ENCODE measurements around the gene HAPSTR1. TPM values are rescaled to one million over a fixed set of nuclear protein-coding genes. Genes with fewer than 3 reads are reported as not detected.
A peak's percentile ranks its signal among the peaks of the same experiment; 100 is the strongest.

The HAPSTR1 gene
- total and polyA plus RNA-seq, 11 donors: 13.3 to 78.4 (median 55.9) TPM

DNA sequence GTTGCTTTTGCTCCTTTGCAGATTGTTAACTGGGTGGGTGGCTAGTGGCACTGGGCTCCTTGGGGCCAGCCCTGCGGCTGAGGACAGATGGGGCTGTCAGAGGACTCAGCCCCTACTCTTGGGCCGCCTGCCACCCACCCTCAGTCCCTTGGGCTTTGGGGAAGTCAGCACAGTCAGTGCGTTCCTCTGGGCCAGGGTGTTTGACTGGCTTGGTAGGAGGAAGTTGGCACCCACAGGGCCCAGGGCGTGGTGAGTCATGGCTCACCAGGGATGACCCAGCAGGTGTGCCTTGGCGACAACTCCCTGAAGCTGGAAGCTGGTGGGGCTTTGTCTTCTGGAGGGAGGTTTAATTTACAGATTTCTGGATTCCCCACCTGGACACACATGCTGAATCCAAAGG lies 32.4 kb downstream of the HAPSTR1 start:
- Histone ChIP-seq H3K27ac (no peak overlapping the region), H3K4me3 (no peak overlapping the region), H3K27me3 (no peaks in the 10 kb centered on the region), H3K9me3 (no peaks in the 10 kb centered on the region), H3K36me3 (peaks cover 0 to 55% (median 30%) of the 10 kb centered on the region in 9 donors), H3K4me1 (peaks cover 0 to 78% (median 50%) of the 10 kb centered on the region in 12 donors)
- DNase-seq: peak; percentile 33 to 78 (median 62)
- intact Hi-C loops (cut with DNase I): no loop called here
- peak in 2 of 4 donors; percentile 42 to 65 for ATAC-seq
- TF ChIP-seq, protein P1, sequence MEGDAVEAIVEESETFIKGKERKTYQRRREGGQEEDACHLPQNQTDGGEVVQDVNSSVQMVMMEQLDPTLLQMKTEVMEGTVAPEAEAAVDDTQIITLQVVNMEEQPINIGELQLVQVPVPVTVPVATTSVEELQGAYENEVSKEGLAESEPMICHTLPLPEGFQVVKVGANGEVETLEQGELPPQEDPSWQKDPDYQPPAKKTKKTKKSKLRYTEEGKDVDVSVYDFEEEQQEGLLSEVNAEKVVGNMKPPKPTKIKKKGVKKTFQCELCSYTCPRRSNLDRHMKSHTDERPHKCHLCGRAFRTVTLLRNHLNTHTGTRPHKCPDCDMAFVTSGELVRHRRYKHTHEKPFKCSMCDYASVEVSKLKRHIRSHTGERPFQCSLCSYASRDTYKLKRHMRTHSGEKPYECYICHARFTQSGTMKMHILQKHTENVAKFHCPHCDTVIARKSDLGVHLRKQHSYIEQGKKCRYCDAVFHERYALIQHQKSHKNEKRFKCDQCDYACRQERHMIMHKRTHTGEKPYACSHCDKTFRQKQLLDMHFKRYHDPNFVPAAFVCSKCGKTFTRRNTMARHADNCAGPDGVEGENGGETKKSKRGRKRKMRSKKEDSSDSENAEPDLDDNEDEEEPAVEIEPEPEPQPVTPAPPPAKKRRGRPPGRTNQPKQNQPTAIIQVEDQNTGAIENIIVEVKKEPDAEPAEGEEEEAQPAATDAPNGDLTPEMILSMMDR (IDR thresholded peaks at IDR 0.05): no peak
- no peak for TF ChIP-seq POLR2A (IDR thresholded peaks at IDR 0.05)
- WGBS, 4 donors: 68 to 79% (median 75%) methylated on average over 2 to 5 of the region's 5 CpGs

DNA sequence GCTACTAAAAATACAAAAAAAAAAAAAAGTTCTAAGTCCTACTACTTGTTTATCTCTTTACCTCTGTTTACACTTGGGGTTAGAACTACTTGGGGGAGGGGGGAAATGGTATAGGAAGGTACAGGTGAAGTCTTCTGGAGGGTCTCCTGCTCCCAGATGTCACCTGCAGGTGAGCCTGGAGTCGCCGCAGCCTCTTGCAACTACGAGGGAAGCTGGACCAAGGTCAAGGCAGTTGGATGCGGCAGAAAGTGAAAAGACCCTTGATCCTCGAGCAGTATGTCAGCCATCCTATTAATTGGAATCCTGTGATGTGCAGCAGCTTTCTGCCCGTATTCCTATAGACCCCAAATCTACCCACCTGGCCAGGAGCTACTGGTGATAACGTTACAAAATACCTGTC lies 33.0 kb downstream of the HAPSTR1 start:
- H3K4me1 ChIP-seq: peaks cover 0 to 74% (median 46%) of the 10 kb centered on the region in 12 donors
- intact Hi-C loops (cut with DNase I): no loop called here
- TF ChIP-seq, protein P1 (IDR thresholded peaks at IDR 0.05): no peak
- no peak for TF ChIP-seq POLR2A (IDR thresholded peaks at IDR 0.05)
- H3K4me3 ChIP-seq: no peak overlapping the region
- ATAC-seq (no peak), DNase-seq (peak in 1 of 5 donors; percentile 15)
- WGBS, 4 donors: 89 to 92% (median 90%) methylated on average over 7 of the region's 7 CpGs
- no peaks in the 10 kb centered on the region for H3K9me3 ChIP-seq
- H3K36me3 ChIP-seq: peaks cover 0 to 50% (median 26%) of the 10 kb centered on the region in 9 donors
- H3K27ac ChIP-seq: no peak overlapping the region
- no peaks in the 10 kb centered on the region for H3K27me3 ChIP-seq

DNA sequence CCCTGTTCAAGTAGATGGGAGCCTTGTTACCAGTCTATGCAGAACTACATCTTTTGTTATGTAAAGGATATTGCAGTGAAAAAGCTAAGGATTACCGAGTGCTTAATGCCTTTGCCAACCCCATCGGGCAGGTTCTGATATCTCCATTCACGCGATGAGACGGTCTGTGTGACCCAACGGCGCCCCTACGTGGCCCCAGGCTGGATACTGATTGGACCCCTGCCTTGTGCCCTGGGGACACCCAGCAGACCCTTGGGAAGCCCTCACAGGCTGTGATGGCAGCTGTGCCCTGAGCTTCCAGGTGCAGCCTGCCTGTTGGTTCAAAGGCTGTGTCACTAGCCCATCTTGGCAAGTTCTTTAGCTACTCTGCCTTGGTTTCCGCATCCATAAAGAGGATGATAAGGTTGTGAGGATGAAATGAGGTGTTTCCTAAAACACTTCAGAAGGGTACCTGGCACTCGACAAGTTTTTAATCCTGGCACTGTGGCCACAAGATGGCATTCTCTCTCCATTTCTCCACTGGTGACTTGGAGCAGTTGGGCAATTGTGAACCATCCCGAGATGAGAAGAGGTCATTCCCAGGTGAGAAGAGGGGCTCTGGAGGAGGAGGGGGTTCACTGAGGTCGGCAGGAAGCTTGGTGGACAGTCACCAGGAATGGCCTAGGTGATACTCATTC lies 33.6 kb downstream of the HAPSTR1 start:
- no peak overlapping the region for H3K27ac ChIP-seq
- H3K36me3 ChIP-seq: peaks cover 0 to 45% (median 26%) of the 10 kb centered on the region in 9 donors
- H3K27me3 ChIP-seq: no peaks in the 10 kb centered on the region
- H3K4me1 ChIP-seq: peaks cover 0 to 68% (median 40%) of the 10 kb centered on the region in 12 donors
- TF ChIP-seq, protein P1 (IDR thresholded peaks at IDR 0.05): no peak
- TF ChIP-seq POLR2A (IDR thresholded peaks at IDR 0.05): no peak
- H3K9me3 ChIP-seq: no peaks in the 10 kb centered on the region
- DNase-seq (peak in 1 of 5 donors; percentile 18), ATAC-seq (no peak)
- 66 to 78% (median 72%) methylated on average over 12 of the region's 12 CpGs for WGBS, 4 donors
- intact Hi-C loops (cut with DNase I): loop anchor here in 1 of 10 donors (5.0 kb wide), 1 partner anchor 33 kb away; the partner anchor contains the start of gene HAPSTR1
- no peak overlapping the region for H3K4me3 ChIP-seq

DNA sequence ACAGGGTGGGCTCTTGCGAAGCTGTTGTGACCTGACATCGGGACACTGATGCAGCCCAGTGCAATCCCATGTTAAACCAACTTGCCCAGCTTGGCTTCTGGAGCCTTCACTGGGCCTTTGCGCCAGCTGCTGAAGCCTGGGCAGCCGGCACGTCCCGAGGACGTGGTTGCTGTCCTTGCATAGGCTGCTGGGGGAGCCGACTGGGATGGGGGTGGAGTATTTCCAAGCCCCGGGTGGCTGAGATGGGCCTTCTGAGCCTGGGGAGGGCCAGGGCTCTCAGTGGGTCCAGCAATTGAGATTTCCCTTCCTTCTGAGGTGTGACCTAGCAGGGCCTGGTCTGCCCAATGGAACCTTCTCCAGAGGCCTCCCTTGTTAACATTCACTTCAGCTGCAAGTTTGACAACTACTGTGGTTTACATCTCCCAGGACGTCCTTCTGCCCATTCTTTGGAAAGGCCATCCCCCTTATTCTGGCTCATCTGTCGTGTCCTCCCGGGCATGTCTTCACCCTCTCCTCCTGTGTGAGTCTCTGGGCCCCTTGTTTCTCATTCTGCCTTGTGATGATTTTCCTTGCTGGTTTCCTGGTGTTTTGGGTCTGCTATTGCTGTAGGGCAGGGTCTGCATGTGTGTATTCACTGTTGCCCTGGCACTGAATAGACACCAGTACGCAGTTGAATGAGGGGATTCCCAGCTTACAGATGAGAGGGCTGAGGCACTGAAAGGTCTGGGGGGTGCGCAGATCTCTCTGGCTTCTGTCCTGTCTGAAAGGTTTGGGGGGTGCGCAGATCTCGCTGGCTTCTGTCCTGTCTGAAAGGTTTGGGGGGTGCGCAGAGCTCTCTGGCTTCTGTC lies 34.4 kb downstream of the HAPSTR1 start:
- ATAC-seq: no peak
- Histone ChIP-seq H3K4me3 (no peak overlapping the region), H3K27ac (no peak overlapping the region), H3K9me3 (no peaks in the 10 kb centered on the region), H3K27me3 (no peaks in the 10 kb centered on the region), H3K4me1 (peaks cover 0 to 63% (median 37%) of the 10 kb centered on the region in 12 donors), H3K36me3 (peaks cover 0 to 45% (median 26%) of the 10 kb centered on the region in 9 donors)
- TF ChIP-seq, protein P1 (IDR thresholded peaks at IDR 0.05): no peak
- TF ChIP-seq POLR2A (IDR thresholded peaks at IDR 0.05): no peak
- intact Hi-C loops (cut with DNase I): loop anchor here in 1 of 10 donors (5.0 kb wide), 1 partner anchor 34 kb away; the partner anchor contains the start of gene HAPSTR1
- no peak for DNase-seq
- WGBS, 4 donors: 81 to 88% (median 84%) methylated on average over 11 to 17 of the region's 17 CpGs

All from heart left ventricle (tissue), 16 donors.